ENCODE measurements around the gene SLC35G3.

DNA sequence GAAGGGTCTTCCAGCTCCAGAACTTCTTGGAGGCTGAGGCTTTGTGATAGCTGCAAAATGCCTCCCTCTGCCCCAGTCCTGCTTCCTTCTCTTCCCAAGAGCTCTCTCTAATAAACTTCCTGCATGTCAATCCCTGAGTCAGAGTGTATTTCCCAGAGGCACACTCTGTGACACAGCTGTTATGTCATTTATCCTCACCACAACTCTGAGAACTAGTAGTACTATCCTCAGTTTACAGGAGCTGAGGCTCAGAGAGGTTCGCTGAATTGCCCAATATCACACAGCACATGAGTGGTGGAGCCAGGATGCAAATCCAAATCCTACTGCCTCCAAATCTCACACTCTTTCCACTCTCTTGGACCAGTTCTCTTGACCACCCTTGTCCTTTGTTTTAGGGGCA is 26.5 kb downstream of the SLC35G3 start:
- TF ChIP-seq POLR2AphosphoS5 (IDR thresholded peaks at IDR 0.05; ENCODE audit: low read depth, low read length) (no peak), POLR2A (IDR thresholded peaks at IDR 0.05; ENCODE audit: low read depth, low read length) (no peak)
